GM21619 (cell line): ENCODE measurements around the gene FPGS.
"Not testable (repeated sequence)": the region's sequence is repeated elsewhere in the genome, so short reads cannot be mapped to it uniquely, and the experiment has no call there.

Experiments used
- ATAC-seq: cut with Tn5 transposase; IDR thresholded peaks from one replicate; pipeline ENCODE4 v1.9.1; 2021; ENCODE audit not compliant: unreplicated experiment

Gene FPGS

DNA sequence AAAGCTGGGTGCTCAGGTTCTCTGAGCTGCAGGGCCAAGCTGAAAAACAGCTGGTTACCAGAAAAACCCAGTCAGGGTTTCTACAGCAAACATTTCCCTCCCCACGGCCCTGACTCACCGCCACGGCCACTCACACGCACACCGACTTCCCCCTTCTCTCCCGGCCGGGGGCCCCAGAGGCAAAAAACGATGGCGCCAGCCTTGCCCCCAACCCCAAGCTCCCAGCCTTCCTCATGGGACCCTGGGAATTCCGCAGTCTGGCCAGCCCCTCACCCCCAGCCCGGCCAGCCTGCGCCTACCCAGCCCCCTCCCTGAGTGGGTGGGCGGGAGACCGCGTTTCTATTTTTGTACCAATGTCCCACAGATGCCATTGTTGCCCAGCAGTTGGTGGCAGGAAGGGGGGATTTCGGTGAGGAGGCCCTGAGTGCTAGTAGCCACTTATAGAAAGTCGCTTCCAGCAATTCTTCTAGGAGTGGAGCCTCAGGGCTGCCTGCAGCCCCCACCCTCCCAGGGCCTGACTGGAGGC is 33.4 kb downstream of the FPGS start:
- ATAC-seq, result no peak

DNA sequence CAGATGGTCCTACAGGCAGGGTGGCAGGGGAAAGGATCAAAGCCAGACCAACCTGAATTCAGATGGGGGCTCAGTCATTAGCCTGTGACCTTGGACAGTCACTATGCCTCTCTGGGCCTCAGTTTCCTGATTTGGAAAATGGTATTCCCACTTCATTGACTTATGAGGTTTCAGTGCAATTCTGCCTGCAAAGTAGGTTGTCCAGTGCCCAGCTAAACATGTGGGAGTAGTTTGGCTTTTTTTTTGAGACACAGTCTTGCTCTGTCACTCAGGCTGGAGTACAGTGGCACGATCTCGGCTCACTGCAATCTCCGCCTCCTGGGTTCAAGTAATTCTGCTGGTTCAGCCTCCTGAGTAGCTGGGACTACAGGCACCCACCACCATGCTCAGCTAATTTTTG is 33.9 kb downstream of the FPGS start:
- ATAC-seq, result not testable (repeated sequence)

DNA sequence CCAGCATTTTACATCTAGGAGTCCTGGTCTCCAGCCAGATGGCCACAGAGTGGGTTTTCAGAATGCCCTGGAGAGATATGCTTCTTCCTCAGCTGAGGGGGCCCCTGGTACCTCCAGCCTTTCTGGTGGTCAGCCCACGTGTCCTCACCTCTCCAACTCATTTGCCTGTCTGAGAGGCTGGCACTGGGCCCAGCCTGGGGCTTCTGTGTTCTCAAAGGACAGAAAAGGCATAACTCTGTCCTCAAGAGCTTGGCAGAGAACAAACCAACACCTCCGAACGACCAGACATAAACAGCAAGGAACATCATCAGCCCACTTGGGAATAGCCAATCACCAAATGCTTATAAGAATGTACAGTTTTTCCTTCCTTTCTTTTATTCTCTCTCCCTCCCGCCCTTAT is 34.7 kb downstream of the FPGS start:
- ATAC-seq, result no peak

DNA sequence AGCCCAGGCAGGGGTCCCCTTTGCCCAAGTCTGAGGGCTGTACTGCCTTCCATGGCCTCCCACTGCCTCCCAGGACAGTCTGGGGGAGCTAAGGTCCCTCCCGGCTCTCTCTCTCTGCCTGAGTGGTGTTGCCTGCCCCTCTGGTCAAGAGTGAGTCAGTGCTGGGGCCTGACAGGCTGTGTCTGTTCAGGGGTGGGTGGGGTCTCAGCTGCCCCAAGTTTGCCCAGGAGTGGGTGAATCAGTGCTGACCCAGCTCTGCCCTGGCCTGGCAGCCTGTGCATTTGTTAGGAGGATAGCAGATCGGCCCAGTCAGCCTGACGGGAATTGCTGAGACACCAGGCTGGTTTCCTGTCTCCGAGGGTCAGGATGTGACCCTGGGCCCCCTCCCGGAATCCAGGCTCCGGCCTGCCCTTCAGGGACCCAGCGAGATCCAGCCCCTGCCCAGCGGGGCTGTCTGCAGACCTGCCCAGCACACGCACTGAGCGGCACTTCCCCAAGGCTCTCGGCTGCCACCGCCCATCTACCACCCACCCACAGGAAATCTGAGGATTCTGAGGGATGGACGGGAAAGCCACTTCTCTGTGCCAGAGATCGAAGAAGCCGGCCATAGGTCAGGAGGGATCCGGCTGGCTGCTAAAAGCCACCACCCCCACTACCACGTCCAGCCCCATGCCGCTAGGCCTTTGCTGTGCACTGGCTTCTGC is 35.8 kb downstream of the FPGS start:
- no peak for ATAC-seq

DNA sequence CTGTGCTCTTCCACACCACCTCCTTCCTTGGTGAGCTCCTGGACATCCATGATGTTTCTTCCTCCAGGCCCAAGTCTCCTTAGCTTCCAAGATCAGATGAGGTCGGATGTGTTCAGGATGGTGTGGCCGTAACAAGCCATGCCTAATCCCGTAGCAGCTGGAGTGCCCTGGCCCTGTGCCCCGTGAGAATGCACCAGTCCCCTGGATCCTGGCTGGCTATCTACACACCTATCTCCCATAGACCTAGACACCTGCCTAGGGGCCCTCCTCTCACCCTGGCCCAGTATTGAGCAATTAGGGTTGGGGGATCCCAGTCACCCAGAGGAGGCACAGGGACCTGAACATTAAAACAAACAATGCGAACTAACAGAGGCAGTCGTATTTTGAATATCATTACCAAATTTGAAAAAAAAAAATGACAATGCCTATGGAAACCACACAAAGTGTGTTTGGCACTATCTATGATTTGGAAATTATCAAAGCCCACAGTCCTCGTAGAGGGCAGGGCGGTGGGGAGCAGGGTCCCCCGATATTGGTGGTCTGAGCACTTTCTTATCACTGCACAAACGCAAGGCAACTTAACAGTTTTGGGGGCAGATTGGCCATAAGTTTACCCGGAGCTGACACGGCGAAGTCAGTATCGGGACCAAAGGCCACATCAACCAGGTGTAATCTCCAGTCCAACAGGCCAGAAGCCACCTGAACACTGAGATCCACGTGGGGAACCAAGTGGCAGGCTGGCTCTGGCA is 38.6 kb downstream of the FPGS start:
- no peak for ATAC-seq

DNA sequence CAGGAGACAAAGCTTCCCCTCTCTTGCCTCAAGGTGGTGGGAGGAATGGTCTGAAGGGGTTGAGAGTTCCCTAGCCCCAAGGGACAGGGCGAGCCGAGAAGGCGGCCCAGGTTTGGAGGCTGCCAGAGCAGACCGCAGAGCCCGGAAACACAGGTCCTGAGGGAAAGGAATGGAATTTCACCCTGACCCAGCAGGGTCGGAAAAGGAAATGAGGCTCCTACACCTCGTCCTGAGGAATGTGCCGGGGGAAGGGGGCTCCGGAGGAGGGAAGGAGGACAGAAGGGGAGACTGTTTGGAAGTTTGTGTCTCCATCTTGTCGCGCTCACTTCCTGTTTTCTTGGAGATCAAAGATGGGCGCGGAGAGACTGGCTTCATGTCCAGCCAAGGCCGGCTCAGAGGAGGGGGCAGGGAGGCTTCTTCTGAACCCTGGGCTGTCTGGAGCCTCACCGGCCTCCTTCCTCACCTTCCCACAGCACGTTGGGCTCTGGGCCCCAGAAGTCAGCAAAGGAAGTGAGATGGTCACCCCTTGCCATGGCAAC is 42.2 kb downstream of the FPGS start:
- ATAC-seq, result no peak

DNA sequence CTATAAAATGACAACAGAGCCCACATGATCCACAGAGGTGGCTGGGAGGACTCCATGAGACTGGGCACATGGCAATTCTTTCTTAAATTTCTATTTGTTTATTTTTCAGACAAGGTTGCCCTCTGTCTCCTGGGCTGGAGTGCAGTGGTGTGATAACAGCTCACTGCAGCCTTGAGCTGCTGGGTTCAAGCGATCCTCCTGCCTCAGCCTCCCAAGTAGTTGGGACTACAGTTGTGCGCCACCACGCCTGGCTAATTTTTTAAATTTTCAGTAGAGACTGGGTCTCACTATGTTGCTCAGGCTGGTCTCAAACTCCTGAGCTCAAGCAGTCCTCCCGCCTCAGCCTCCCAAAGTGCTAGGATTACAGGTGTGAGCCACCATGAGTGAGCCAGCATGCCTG is 42.9 kb downstream of the FPGS start:
- ATAC-seq, result not testable (repeated sequence)

DNA sequence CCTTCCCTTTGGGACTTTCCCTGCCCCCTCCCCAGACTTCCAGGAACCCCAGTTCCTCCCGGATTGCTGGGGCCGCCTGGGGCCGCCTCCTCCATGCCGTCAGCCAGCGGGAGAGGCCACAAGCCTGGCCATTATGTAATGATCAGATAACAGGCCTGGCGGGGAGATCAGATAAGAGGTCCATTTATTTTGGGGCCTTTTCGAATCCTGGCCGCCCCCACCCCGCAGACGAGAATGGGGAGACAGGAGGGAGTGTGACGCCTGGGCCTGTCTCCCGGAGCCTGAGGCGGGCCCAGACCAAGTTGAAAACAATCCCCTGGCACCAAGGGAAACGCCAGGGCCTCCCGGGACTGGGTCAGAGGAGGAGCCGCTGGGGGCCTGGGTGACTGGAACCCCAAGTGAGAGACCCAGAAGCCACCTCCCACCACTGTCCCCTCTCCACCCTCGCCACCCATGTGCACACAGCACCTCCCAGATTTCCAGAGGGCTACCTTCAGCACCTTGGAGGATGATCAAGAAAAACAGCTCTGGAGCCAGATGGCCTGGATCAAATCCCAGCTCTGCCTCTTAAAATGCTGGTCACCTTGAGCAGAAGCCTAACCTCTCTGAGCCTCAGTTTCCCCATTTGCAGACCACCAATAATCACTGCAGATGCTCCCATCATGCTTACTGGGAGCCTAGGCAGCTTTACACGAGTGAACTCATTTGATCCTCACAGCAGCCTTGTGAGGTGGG is 43.9 kb downstream of the FPGS start:
- no peak for ATAC-seq

DNA sequence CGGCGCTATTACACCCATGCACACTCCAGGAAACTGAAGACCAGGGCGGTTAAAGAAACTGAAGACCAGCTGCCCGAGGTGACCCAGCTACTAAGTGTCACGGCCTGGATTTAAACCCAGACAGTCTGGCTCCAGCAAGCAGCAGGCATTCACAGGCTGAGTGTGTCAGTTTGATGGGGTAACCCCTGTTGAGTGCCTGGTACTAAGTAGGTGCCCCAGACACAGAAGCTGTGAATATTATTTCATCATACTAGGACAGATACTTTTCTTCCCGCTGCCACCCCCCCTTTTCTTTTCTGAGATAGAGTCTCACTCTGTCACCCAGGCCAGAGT is 44.5 kb downstream of the FPGS start:
- no peak for ATAC-seq

DNA sequence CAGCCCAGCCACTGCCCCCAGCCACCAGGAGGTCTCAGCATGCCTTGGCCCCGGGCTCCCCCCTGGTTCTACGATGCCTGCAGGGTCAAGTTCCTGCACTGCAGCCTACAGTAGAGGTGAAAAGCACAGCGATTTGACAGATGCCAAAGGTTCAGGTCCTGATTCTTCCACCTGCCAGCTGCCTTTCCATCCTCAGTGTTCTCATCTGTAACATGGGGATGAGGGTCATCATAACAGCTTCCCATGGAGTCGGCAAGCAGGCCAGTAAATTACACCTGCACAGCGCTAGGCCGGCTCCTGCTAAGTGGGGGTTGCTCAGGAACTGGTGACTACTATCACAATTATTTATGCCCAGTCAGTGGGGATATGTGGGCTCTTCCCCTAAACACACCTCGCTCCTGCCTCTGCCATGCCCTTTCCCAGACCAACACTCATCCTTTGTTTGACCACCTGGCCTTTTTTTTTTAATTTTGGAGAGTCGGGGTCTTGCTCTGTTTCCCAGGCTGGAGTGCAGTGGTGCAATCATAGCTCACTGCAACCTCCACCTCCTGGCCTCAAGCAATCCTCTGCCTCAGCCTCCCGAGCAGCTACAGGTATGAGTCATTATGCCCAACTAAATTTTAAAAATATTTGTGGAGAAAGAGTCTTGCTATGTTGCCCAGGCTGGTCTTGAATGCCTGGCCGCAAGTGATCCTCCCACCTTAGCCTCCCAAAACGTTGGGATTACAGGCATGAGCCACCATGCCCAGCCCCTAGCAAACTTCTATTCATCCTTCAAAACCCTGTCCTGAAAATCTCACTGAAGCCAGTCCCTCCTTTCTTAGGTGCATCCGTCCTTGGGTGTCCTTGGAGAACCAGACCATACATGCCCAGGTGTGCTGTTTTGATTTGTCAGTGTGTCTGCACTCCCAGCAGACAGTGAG is 45.4 kb downstream of the FPGS start:
- ATAC-seq, result no peak

DNA sequence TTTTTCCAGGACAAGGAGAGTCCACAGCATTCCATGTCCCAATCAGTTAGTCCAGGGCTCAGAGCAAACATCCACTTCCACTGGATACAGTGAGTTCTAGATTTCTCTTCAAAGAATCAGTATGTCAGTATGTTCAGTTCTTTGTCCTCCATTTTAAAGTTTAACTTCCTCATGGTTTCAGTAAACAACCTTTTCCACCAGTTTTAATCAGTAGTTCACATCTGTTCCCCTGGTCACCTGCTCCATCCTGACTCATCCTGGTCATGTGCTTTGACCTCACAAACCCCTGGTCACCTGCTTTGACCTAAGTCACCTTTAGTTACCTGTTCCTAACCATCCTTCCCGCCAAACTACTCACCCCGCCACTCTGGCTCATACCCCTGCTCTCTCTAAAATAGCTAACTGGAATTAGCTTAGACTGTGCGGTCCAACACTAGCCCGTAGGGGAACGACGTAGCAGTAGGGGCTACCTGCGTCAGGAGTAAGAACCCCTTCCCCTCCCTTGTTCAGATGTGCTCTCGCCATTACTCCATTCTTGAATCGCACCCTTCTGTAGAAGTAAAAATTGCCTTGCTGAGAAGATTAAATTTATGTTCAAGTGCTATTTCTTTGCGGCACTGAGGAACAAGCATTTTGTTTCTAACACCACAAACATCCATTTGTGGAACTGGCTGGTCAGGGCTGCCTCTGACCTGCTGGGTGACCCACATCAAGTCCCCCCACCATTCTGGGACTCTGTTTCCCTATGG is 46.2 kb downstream of the FPGS start:
- no peak for ATAC-seq

DNA sequence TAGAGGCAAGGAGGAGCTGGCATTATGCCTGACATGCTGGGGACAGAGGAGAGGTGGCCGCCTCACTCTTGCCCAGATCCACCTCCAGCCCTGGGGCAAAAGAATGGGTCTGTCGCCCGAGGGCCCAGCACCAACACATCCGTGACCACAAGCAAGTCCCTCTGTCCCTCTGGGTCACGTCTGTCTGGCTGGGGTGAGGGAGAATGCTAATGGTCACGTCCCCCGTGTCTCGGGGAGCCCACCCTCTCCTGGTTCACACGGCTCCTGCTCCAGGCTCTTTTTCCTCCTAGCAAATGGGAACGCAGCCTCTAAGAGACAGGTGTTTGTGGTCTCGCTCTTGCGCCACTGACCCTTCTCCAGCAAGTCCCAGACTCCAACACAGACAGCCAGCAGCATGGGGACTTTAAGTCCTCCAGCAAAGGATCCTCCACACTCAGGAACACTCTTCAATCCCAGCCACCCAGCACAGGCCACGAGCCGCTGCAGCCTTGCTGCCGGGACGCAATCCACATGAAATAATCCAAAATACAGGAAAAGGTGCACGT is 47.7 kb downstream of the FPGS start:
- ATAC-seq, result no peak

DNA sequence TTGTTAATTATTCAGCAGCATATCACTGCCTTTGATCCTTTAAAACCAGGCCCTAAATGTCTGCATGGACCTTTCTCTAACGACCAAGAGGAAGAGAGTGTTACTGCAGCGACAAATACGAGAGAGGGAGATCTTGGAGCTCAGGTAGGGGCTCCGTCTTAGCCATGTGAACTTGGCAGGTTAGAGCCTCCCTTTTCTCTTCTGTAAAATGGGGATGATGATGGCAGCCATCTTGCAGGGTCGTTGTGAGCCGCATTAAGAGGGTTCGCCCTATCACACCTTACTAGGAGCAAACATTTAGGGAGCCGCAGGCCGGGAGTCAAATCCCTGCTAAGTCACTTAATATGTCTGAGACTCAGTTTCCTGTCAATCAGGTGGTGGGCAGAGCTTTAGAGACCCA is 50.1 kb downstream of the FPGS start:
- ATAC-seq, result no peak

DNA sequence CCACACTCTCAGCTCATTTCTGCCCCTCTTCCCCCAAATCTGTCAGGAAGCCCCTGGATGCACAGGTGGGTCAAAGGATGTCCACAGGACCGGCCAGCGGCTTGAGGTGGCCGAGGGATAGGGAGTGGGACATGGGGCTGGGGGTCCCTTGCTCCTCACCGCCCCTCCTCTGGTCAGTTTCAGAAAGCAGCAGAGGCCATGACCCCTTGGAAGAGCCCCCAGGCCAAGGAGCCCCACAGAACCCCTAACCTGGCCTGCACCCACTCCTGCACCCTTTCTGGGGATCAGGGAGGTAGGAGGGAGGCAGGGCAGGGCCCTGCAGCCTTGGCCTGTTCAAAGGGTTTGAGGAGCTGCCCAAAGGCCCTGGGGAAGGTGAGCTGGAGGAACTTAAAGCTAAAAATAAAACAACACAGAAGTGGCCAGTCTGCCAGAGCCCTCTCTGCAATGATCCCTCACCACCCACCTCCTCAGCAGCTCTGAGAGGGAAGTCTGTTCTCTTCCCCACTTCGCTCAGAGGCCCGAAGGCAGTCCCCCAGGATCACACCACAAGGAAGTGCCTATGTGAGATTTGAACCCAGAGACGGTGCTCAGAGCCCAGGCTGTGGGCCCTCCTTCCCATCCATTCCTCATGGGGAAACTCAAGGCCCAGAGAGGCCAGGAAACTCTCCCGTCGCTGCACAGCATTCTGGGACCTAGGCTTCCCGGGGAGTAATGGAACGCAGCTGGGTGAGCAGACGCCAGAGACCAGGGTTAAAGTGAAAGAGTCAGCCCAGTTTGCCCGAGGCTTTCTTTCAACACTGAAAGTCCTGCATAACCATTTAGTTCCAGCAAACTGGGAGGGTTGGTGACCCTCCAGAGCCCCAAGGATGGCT is 50.9 kb downstream of the FPGS start:
- no peak for ATAC-seq

DNA sequence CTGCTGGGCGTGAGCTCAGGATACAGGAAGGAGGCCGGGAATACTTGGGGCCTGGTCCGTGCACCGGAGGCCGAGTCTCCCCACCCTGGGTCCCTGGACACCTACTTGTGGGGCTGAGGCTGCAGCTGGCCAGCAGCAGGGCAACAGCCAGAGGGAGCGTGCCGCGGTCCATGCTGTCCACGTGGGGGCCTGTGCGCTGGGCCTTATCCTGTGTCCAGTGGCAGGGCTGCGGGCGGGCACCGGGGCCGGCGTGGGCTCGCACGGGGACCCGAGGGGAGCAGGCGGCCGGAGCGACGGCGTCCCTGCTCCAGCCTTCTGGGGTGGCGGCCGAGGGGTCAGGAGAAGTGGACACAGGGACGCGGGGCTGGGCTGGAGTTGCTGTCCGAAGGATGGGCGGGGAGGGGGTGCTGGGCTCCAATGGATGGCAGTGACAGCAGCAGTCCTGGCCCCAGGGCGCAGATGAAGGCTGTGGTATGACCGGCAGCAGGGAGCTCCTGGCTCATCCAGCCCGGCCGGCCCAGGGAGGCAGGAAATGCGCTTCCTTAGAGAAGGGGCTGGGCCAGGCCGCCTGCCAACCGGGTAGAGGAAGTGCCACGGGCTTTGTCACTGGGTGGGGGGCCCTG is 51.6 kb downstream of the FPGS start, which contains the start of gene ENG:
Gene ENG, minus strand, starts transcription at position 475 of the 623 bp plus-strand sequence. Its CDS starts 303 bp downstream, at position 172.
- ATAC-seq, result no peak

DNA sequence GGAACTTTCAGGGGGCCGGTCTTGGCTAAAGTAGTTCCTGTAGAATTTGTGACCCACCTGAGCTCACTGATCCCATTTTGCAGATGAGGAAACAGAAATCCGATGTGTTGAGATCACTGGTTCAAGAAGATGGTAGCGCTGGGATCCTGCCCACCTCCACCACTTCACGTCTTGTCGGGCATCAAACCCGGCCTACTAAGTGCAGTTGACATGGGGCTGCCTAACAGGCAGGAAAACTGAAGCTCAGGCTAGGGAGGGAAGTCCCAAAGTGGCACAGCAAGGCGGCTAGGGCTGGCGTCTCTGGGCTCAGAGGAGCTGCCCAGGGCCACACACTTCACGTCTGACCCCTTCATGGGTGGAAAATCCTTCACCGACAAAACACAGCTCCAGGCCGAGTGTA is 52.3 kb downstream of the FPGS start:
- ATAC-seq, result no peak

DNA sequence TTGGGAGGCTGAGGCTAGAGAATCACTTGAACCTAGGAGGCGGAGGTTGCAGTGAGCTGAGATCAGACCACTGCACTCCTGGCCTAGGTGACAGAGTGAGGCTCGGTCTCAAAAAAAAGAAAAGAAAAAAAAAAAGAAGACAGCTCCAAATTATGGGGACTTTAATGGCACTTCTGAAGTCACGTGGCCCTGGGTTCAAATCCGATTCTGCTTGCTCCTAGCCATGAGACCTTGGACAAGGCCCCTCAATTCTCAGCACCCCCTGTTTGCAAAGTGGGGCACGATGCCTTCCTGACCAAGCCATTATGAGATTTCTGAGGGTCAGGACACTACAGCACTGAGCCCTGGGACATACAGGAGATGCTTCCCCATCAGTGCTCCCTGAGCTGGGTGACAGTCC is 52.8 kb downstream of the FPGS start:
- no peak for ATAC-seq

DNA sequence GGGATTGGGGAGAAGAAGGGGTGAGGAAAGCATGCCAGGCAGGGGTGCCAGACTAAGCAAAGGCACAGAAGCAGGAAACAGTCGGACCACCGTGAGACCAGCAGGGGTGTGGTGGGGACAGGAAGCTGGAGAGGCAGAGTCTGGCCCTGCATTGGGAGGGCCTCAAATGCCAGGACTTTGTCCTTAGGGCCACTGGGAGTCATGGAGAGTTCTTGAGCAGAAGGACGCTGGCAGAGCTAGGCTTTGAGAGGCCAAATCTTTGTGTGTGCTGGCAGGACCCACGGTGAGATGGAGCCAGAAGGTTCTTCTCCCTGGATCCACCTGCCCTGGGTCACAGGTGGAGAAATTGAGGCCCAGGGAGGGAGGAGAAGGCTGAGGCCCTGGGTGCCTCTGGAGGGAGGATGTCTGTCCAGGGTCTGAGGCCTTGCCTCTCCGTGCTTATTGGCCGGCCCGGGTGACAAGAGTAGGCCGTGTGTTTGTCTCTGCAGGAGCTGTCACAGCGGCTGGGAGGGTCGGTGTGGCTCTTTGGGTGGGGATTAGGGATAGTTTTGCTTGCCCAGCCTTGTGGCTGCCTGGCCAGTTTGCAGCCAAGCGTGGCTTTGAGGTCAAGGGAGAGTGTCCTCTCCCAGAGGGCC is 53.5 kb downstream of the FPGS start:
- no peak for ATAC-seq
